HFFc6 (cell line): ENCODE measurements around the gene ALG10B. TPM values are rescaled to one million over a fixed set of nuclear protein-coding genes. Genes with fewer than 3 reads are reported as not detected.
A peak's percentile ranks its signal among the peaks of the same experiment; 100 is the strongest.

Source experiments
- DNase-seq: peaks from one replicate; pipeline ENCODE4 v3.0.0-alpha.2; 2018
- H3K27ac Mint-ChIP-seq: 2 replicates; pipeline ENCODE4 v1.8.0; 2020; ENCODE audit warnings: mild to moderate bottlenecking, mixed read lengths
- H3K27me3 Mint-ChIP-seq: 2 replicates; pipeline ENCODE4 v1.8.0; 2021; ENCODE audit warnings: mild to moderate bottlenecking, moderate library complexity, mixed read lengths; ENCODE audit not compliant: insufficient read depth
- H3K36me3 Mint-ChIP-seq: 2 replicates; pipeline ENCODE4 v1.8.0; 2021; ENCODE audit warnings: low read depth, mixed read lengths
- H3K4me1 Mint-ChIP-seq: 2 replicates; pipeline ENCODE4 v1.8.0; 2020; ENCODE audit warnings: low read depth, mixed read lengths
- H3K4me3 Mint-ChIP-seq: 2 replicates; pipeline ENCODE4 v1.8.0; 2020; ENCODE audit warnings: mild to moderate bottlenecking, moderate library complexity, mixed read lengths
- H3K9me3 Mint-ChIP-seq: 2 replicates; pipeline ENCODE4 v1.8.0; 2020; ENCODE audit warnings: mild to moderate bottlenecking, mixed read lengths
- long read RNA-seq: library from polyadenylated mRNA; unstranded; transcript quantifications from one replicate; pipeline ENCODE4 v2.0.0, GENCODE V29; 2019
- total RNA-seq, 6 experiments: library from RNA; stranded (reverse); fragmentation: NEBNext Ultra II Directional; extraction: Animal tissue kit (Norgen Biotek cat#: 25700); gene quantifications; 2 replicates in 1 of 6; 3 replicates in 5 of 6; pipeline ENCODE4 v1.2.3, GENCODE V29; 2021
- TF ChIP-seq, protein P1 (sequence below): fragments of 200-600 bp; sonication (generic); IDR thresholded peaks from 2 replicates; pipeline ENCODE4 v1.5.0; 2021; ENCODE audit warnings: antibody characterized with exemption, mild to moderate bottlenecking

Gene ALG10B, protein sequence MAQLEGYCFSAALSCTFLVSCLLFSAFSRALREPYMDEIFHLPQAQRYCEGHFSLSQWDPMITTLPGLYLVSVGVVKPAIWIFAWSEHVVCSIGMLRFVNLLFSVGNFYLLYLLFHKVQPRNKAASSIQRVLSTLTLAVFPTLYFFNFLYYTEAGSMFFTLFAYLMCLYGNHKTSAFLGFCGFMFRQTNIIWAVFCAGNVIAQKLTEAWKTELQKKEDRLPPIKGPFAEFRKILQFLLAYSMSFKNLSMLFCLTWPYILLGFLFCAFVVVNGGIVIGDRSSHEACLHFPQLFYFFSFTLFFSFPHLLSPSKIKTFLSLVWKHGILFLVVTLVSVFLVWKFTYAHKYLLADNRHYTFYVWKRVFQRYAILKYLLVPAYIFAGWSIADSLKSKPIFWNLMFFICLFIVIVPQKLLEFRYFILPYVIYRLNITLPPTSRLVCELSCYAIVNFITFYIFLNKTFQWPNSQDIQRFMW
- total RNA-seq, result 1 to 10 TPM; 3.9 to 4.8 (median 4.1) TPM
- long read RNA-seq, result 0 reads

DNA sequence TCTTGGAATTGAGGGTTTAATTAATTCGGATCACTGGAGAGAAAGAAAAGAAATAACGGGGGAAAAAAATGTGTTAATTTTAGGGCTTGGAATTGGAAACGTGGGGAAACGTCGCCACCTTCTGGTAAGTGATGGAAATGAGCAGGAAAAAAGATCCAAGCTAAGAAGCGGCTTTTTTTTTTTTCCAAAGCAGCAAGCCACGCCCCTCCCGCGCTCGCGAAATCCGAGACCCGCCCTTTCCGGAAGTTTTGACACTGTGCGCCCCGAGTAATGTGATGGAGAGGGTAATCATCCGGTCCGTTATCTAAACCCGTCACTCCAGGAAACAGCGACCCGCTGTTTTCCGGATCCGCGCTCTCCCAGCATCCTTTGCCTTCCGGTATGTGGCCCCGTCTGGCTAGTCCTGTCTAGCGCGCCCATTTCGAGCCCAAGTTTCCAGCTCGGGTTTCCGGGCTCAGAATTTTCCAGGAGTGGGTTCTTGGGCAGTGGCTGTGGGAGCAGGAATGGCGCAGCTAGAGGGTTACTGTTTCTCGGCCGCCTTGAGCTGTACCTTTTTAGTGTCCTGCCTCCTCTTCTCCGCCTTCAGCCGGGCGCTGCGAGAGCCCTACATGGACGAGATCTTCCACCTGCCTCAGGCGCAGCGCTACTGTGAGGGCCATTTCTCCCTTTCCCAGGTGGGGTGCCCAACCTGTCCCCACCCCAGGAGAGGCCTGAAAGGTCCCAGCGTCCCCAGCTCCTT is at the start of gene ALG10B:
Gene ALG10B (plus strand): TSS at position 384 of the 739 bp plus-strand sequence. CDS start 120 bp downstream, at position 504.
- DNase-seq, result peak; percentile 95
- Mint-ChIP-seq H3K9me3 (no peaks in the 10 kb centered on the region), H3K27me3 (no peaks in the 10 kb centered on the region; the same call in 1 of the 2 replicates), H3K4me3 (peak within 1 kb of the TSS; percentile 97), H3K27ac (peak within 1 kb of the TSS; percentile 93), H3K36me3 (no peaks in the 10 kb centered on the region), H3K4me1 (peaks cover 18% of the 10 kb centered on the region)
- TF ChIP-seq, protein P1, sequence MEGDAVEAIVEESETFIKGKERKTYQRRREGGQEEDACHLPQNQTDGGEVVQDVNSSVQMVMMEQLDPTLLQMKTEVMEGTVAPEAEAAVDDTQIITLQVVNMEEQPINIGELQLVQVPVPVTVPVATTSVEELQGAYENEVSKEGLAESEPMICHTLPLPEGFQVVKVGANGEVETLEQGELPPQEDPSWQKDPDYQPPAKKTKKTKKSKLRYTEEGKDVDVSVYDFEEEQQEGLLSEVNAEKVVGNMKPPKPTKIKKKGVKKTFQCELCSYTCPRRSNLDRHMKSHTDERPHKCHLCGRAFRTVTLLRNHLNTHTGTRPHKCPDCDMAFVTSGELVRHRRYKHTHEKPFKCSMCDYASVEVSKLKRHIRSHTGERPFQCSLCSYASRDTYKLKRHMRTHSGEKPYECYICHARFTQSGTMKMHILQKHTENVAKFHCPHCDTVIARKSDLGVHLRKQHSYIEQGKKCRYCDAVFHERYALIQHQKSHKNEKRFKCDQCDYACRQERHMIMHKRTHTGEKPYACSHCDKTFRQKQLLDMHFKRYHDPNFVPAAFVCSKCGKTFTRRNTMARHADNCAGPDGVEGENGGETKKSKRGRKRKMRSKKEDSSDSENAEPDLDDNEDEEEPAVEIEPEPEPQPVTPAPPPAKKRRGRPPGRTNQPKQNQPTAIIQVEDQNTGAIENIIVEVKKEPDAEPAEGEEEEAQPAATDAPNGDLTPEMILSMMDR, result peak; percentile 89

DNA sequence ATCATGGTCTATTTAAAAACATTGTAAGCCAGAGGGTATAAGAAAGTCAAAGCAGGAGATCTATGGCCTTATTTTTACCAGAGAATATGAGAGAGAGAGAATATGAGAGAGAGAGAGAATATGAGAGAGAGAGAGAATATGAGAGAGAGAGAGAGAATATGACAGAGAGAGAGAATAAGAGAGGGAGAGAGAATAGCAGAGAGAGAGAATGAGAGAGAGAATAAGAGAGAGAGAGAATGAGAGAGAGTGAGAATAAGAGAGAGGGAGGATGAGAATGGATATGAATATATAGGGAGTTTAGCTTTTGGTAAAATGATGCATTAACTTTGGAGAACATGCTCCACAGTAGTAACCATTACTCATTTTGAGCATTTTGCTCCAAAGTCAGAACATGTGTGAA is 48.0 kb upstream of the ALG10B start:
- H3K9me3 Mint-ChIP-seq, result peaks cover 29% of the 10 kb centered on the region
- H3K27ac Mint-ChIP-seq, result no peak overlapping the region
- H3K27me3 Mint-ChIP-seq, result no peaks in the 10 kb centered on the region
- H3K4me1 Mint-ChIP-seq, result no peaks in the 10 kb centered on the region
- no peak for DNase-seq
- H3K36me3 Mint-ChIP-seq, result no peaks in the 10 kb centered on the region; the same call in 1 of the 2 replicates
- TF ChIP-seq, protein P1, result no peak
- H3K4me3 Mint-ChIP-seq, result no peak overlapping the region

DNA sequence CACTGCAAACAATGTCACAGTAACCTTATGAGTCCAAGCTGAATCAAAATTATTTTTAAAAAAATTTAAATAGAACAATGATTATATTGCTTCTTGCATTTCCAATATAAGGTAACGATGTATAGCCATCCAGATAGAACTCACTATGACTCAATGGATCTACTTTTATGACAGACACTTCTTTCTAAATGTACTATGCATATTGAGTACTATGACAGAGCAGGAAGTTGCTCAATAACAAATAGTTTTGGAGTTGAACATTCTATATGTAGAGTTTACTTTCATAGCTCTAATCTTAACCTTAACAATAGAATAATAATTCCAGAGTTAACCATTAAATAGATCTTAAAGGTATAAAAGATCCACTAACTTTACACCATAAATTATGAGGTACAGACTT is 46.7 kb upstream of the ALG10B start:
- Mint-ChIP-seq H3K9me3 (peaks cover 22% of the 10 kb centered on the region), H3K4me3 (no peak overlapping the region), H3K27me3 (no peaks in the 10 kb centered on the region), H3K27ac (no peak overlapping the region), H3K36me3 (no peaks in the 10 kb centered on the region; the same call in 1 of the 2 replicates), H3K4me1 (no peaks in the 10 kb centered on the region)
- DNase-seq, result no peak
- TF ChIP-seq, protein P1, result no peak

DNA sequence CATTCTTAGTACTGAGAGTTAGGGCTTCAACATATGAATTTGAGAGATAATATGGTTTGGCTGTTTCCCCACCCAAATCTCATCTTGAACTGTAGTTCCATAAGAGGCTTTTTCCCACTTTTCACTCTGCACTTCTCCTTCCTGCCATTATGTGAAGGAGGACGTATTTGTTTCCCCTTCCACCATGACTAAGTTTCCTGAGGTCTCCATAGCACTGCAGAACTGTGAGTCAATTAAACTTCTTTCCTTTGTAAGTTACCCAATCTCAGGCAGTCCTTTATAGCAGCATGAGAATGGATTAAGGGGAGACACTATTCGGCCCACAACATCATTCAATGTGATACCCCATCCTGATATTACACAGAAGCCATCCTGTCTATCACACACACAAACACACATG is 36.8 kb upstream of the ALG10B start:
- Mint-ChIP-seq H3K27me3 (no peaks in the 10 kb centered on the region), H3K4me3 (no peak overlapping the region), H3K9me3 (peaks cover 9% of the 10 kb centered on the region), H3K4me1 (no peaks in the 10 kb centered on the region), H3K27ac (no peak overlapping the region), H3K36me3 (no peaks in the 10 kb centered on the region)
- TF ChIP-seq, protein P1, result no peak
- no peak for DNase-seq

DNA sequence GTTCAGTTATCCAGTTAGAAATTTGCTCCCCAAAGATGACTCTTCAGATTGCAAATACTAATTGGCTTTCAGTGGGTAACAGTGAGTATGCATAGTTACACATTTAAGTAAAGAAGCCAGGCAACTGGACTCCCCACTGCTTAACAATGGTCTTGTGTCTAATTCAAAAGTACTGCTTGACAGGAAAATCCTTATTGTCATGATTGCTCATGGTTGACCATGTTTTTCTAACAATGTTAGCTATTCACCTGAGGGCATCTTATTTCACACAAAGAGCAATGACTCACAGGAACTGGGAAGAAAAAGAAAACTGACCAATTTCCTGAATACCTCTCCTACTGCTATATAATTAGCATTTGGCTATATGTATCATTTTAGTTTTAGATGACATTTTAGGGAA is 33.7 kb upstream of the ALG10B start:
- DNase-seq, result peak; percentile 0
- no peak overlapping the region for H3K27ac Mint-ChIP-seq
- no peaks in the 10 kb centered on the region for H3K36me3 Mint-ChIP-seq
- peaks cover 9% of the 10 kb centered on the region for H3K9me3 Mint-ChIP-seq
- no peaks in the 10 kb centered on the region for H3K27me3 Mint-ChIP-seq
- TF ChIP-seq, protein P1, result no peak
- H3K4me3 Mint-ChIP-seq, result no peak overlapping the region
- H3K4me1 Mint-ChIP-seq, result no peaks in the 10 kb centered on the region
